HUES6 (cell line): ENCODE data around the gene TSPAN32.

Source experiments
- H3K27ac ChIP-seq: 2 replicates; pipeline ENCODE4 v1.7.0; 2013; ENCODE audit warnings: low read depth, mild to moderate bottlenecking, low read length, inconsistent platforms
- H3K27me3 ChIP-seq: 2 replicates; pipeline ENCODE4 v1.6.1; 2013; ENCODE audit warnings: low read length; ENCODE audit not compliant: control insufficient read depth, insufficient read depth
- H3K36me3 ChIP-seq: 2 replicates; pipeline ENCODE4 v1.6.1; 2013; ENCODE audit warnings: low read length; ENCODE audit not compliant: control insufficient read depth, insufficient read depth
- H3K4me1 ChIP-seq: 2 replicates; pipeline ENCODE4 v1.6.1; 2013; ENCODE audit warnings: low read length; ENCODE audit not compliant: control insufficient read depth, insufficient read depth
- H3K4me3 ChIP-seq: 2 replicates; pipeline ENCODE4 v1.5.1; 2013; ENCODE audit warnings: low read depth, low read length
- H3K9ac ChIP-seq: one replicate; pipeline ENCODE4 v1.6.1; 2013; ENCODE audit warnings: mild to moderate bottlenecking, low read length
- H3K9me3 ChIP-seq: 2 replicates; pipeline ENCODE4 v1.6.1; 2013; ENCODE audit warnings: low read depth, low read length; ENCODE audit not compliant: control insufficient read depth, insufficient read depth

Gene TSPAN32

DNA sequence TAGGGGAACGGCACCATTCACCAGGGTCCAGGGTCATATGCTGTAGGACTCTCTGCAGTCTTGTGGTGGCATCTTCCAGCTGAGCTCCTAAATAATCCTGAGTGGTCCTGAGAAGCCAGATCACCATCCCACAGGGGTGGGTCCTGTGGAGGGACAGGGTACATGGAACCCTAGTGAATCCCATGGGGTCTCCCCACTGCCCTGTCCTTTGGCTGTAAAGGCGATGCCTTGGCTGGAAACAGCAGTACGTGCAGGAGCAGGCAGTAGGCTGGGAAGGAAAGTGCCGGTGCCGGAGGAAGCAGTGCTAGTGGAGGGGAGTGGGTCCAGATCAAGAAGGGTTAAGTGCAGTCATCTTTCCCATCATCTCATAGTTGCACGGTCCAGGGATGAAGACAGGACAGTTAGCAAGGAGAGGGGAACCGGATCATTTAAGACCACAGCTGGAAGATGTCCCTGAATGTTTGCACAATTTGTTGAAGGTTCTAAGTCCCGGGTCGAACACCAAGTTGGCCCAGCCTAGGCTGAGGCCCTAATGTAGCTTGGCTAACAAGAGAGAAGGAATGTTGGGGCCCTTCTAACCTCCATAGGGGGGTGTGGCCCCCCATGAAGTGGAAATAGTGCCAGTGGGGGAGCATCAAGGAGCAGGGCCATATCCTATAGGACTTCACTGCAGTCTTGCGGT is 18.1 kb downstream of the TSPAN32 start:
- H3K9ac ChIP-seq = no peak overlapping the region
- peaks cover 2% of the 10 kb centered on the region; the same call in 1 of the 2 replicates for H3K9me3 ChIP-seq
- H3K27ac ChIP-seq = no peak overlapping the region
- H3K4me3 ChIP-seq = no peak overlapping the region
- no peaks in the 10 kb centered on the region for H3K27me3 ChIP-seq
- no peaks in the 10 kb centered on the region for H3K36me3 ChIP-seq
- no peaks in the 10 kb centered on the region for H3K4me1 ChIP-seq

DNA sequence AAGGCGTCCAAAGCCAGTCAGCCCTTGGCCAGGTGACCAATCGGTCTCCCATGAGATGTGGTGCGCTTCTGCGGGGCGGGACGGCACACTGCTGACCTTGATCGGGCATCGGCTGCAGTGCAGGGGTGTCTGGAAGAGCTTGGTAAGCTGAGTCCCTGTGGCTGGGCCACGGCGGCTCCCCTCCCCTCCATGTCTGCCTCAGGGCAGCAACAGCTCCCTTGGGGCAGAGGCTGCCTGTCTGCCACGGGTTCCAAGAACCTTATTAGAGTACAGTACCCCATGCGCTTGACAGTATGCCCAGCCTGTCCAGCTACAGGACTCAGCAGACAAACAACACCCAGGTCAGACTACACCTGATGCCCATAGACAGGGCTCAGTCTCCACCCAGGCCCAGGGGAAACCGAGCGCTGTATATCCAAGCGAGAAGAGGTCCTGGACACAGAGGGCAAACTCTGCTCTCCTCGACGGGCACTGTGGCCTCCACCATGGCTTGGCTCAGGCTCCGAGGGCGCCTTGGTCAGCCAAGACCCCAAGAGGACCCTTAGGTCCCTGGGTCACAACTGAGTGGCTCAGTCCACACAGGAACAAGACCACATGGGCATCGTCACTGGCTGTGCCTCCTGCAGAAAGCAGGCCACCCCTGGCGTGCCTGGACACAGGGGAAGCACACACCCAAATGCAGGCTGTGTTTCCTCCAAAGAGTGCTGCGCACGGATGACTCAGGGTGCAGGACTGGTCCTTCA is 18.9 kb downstream of the TSPAN32 start:
- Histone ChIP-seq H3K27me3 (no peaks in the 10 kb centered on the region), H3K4me1 (no peaks in the 10 kb centered on the region), H3K36me3 (no peaks in the 10 kb centered on the region), H3K4me3 (no peak overlapping the region), H3K9ac (no peak overlapping the region), H3K27ac (no peak overlapping the region), H3K9me3 (peaks cover 2% of the 10 kb centered on the region; the same call in 1 of the 2 replicates)

DNA sequence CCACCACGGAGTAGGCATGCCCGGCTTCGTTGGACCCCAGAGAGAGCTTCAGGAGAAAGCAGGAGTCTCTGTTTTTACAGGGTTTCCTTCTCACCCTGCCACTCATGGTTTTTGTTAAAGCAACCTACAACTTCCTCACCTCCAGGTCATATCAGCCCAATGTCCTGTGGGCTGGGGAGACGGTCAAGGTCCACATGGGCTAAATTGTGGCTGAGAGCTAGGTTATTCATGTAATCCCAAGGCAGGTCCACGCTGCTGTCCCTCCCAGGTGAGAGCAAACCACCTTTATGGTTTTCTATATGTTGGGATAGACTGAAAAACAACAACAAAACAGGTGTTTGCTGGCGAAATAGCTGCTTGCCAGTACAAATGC is 19.5 kb downstream of the TSPAN32 start:
- H3K9ac ChIP-seq = no peak overlapping the region
- H3K27me3 ChIP-seq = no peaks in the 10 kb centered on the region
- no peak overlapping the region for H3K27ac ChIP-seq
- H3K36me3 ChIP-seq = no peaks in the 10 kb centered on the region
- no peak overlapping the region for H3K4me3 ChIP-seq
- peaks cover 3% of the 10 kb centered on the region; the same call in 1 of the 2 replicates for H3K9me3 ChIP-seq
- no peaks in the 10 kb centered on the region for H3K4me1 ChIP-seq

DNA sequence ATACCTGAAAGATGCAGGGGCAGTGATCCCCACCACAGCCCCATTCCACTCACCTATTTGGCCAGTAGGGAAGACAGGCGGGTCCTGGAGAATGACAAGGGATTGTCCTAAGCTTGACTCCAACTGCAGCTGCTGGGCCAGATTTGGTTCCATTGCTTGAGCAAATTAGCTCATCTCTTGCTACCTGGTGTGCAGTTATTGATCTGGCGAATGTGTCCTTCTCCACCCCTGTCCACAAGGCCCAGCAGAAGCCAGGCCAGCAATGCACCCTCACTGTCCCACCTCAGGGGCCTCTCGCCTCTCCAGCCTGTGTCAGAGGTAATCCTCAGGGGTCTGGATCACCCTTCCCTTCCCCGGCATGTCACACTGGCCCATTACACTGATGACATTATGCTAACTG is 23.3 kb downstream of the TSPAN32 start:
- Histone ChIP-seq H3K4me1 (no peaks in the 10 kb centered on the region), H3K4me3 (no peak overlapping the region), H3K9ac (no peak overlapping the region), H3K27me3 (no peaks in the 10 kb centered on the region), H3K27ac (no peak overlapping the region), H3K9me3 (peaks cover 17% of the 10 kb centered on the region), H3K36me3 (no peaks in the 10 kb centered on the region)

DNA sequence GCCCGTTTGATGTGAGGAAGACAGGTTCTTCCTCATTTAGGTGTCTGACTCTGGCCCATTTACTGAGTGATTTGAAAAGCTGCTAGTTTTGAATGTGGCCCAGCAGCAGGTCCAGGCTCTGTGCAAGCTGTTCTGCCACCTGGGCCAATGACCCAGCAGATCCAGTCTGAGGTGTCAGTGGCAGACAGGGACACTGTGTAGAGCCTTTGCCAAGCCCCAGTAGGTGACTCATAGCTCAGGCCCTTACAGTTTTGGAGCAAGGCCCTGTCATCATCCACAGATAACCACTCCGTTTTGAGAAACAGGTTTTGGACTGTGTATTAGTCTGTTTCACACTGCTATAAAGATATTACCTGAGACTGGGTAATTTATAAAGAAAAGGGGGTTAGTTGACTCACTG is 23.9 kb downstream of the TSPAN32 start:
- H3K4me3 ChIP-seq = no peak overlapping the region
- H3K9me3 ChIP-seq = peaks cover 21% of the 10 kb centered on the region
- no peaks in the 10 kb centered on the region for H3K36me3 ChIP-seq
- H3K27me3 ChIP-seq = no peaks in the 10 kb centered on the region
- no peak overlapping the region for H3K27ac ChIP-seq
- no peaks in the 10 kb centered on the region for H3K4me1 ChIP-seq
- H3K9ac ChIP-seq = no peak overlapping the region

DNA sequence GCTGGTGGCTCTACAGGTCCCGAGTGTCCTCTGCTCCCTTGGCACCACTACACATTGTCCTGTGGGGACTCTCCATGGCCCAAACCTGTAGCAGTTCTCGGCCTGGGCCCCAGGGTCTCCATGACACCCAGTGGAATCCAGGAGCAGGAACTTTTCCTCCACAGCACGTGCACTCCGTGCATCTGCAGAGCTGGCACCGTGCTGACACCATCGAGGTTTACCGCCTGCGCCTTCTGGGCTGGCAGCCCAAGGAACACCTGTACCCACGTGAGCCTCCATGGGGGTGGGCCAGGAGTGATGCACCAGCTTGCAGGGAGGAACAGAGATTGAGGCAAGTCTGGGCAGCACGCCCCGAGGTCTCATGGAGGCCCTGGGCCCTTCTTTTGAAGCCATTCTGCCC is 25.2 kb downstream of the TSPAN32 start:
- no peaks in the 10 kb centered on the region for H3K4me1 ChIP-seq
- peaks cover 30% of the 10 kb centered on the region for H3K9me3 ChIP-seq
- H3K36me3 ChIP-seq = no peaks in the 10 kb centered on the region
- H3K4me3 ChIP-seq = no peak overlapping the region
- no peak overlapping the region for H3K27ac ChIP-seq
- H3K27me3 ChIP-seq = no peaks in the 10 kb centered on the region
- no peak overlapping the region for H3K9ac ChIP-seq

DNA sequence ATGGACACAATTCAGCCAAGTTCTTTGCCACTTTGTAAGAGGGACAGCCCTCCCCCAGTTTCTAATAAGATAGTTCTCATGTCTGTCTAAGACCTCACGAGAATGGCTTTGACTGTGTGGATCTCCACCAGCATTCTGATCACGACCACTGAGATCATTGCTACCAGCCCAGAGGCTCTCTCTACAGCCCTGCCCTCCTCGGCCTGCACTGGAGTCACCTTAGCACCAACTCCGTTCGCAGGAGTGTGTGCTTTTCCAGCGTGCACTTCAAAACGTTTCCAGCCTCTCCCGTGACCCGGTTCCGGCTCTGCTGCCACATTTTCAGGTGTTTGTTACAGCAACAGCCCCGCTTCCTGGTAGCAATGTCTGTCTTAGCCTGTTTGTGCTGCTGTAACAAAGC is 26.2 kb downstream of the TSPAN32 start:
- Histone ChIP-seq H3K4me1 (no peaks in the 10 kb centered on the region), H3K36me3 (no peaks in the 10 kb centered on the region), H3K9me3 (peaks cover 30% of the 10 kb centered on the region), H3K27ac (no peak overlapping the region), H3K4me3 (no peak overlapping the region), H3K27me3 (no peaks in the 10 kb centered on the region), H3K9ac (no peak overlapping the region)

DNA sequence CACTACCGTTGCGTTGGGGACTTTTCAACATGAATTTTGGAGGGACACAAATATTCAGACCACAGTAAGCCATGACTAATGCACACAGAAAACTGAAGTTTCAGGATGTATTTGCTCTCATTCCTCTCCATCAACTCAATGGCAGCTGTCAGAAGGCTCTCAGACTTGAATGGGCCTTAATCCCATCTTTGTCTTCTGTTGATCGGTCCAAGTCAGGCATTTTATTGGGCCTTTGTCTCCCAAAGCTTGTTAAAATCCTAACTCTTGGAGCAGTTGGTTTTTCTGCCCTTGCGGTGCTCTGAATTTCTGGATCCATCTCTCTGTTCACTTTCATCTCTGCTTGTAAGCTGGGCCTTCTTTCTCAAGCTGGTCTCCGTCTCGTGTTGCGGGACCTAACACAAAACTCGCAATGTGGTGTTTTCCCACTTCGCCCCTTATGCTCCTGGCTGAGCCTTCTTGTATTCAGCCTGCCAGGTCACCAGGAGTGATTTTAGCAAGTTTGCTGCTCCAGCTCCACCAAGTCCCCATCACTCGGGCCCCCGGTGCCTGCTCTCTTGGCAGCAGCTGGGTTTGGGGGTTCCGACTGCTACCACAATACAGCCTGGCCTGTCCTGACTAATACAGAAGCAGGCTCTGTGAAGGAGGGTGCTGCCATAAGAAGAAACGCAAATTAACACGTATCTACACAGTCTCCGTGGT is 27.0 kb downstream of the TSPAN32 start:
- no peaks in the 10 kb centered on the region for H3K4me1 ChIP-seq
- no peak overlapping the region for H3K4me3 ChIP-seq
- no peak overlapping the region for H3K9ac ChIP-seq
- no peaks in the 10 kb centered on the region for H3K36me3 ChIP-seq
- H3K27ac ChIP-seq = no peak overlapping the region
- H3K27me3 ChIP-seq = no peaks in the 10 kb centered on the region
- H3K9me3 ChIP-seq = peaks cover 30% of the 10 kb centered on the region

DNA sequence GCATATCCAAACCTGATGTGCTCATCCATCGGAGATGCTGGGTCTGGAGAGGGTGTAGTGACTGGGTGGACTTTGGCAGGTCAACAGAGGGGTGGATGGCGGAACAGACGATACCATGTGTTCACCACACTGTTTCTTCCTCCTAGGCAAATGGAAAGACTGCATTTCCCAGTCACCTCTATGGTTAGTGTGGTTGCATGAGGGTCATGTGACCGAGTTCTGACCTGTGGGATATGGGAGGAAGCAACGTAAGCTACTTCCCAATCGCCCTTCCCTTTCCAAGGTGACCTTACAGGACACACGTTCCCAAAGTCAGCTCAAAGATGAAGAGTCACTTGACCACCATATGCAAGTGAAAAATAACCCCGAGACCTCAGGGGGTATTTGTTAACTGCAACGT is 27.7 kb downstream of the TSPAN32 start:
- H3K27me3 ChIP-seq = no peaks in the 10 kb centered on the region
- no peak overlapping the region for H3K9ac ChIP-seq
- no peak overlapping the region for H3K27ac ChIP-seq
- H3K4me1 ChIP-seq = no peaks in the 10 kb centered on the region
- H3K9me3 ChIP-seq = peaks cover 30% of the 10 kb centered on the region
- no peaks in the 10 kb centered on the region for H3K36me3 ChIP-seq
- no peak overlapping the region for H3K4me3 ChIP-seq

DNA sequence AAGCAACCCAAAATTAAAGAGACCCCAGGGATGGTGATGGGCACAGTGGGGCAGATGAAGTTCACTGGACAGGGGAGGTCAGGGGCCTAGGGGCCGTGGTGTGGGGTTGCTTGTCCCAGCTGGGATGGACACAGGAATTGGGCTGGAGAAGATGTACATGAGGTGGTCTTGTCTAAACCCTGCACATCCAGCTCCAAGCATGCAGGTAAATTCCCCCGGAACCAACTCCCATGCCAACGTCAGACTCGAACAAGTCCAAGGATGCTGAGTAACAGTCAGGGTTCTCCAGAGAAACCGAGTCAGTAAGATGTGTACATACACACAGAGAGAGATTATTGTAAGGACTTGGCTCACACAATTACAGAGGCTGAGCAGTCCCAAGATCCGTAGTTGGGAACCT is 28.9 kb downstream of the TSPAN32 start:
- no peaks in the 10 kb centered on the region for H3K27me3 ChIP-seq
- H3K36me3 ChIP-seq = no peaks in the 10 kb centered on the region
- H3K9me3 ChIP-seq = peaks cover 28% of the 10 kb centered on the region
- no peak overlapping the region for H3K9ac ChIP-seq
- H3K27ac ChIP-seq = no peak overlapping the region
- H3K4me3 ChIP-seq = no peak overlapping the region
- no peaks in the 10 kb centered on the region for H3K4me1 ChIP-seq

DNA sequence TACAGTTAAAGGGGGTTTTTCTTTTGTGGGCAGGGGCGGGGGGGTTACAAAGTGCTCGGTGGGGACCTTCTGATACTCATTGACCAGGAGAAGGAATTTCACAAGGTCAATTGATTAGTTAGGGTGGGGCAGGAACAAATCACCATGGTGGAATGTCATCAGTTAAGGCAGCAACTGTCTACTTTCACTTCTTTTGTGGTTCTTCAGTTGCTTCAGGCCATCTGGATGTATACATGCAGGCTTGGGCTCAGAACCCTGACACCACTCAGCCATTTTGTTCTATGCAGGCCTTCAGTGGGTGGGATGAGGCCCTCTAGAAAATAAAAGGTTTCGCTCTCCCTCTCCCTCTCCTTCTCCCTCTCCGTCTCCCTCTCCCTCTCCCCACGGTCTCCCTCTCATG is 29.6 kb downstream of the TSPAN32 start:
- Histone ChIP-seq H3K4me1 (peaks cover 1% of the 10 kb centered on the region; the same call in 1 of the 2 replicates), H3K4me3 (no peak overlapping the region), H3K9ac (no peak overlapping the region), H3K27me3 (no peaks in the 10 kb centered on the region), H3K9me3 (peaks cover 25% of the 10 kb centered on the region), H3K27ac (no peak overlapping the region), H3K36me3 (no peaks in the 10 kb centered on the region)
